MM.1S (cell line): ENCODE measurements around the gene TEP1.

Experiments used
- CTCF ChIP-seq: fragments of 300-600 bp; sonication (generic); IDR thresholded peaks from 2 replicates; pipeline ENCODE4 v1.5.1; 2016; ENCODE audit warnings: antibody characterized with exemption, low read length, mixed read lengths
- EZH2 ChIP-seq: fragments of 300-600 bp; sonication (generic); optimal IDR thresholded peaks from 2 replicates; pipeline ENCODE3; 2017; ENCODE audit warnings: low read depth, mild to moderate bottlenecking, antibody characterized with exemption, low read length, mixed read lengths
- EZH2phosphoT487 ChIP-seq: fragments of 300-600 bp; sonication (generic); IDR thresholded peaks from 2 replicates; pipeline ENCODE4 v1.6.1; 2018; ENCODE audit warnings: antibody characterized with exemption, low read length

DNA sequence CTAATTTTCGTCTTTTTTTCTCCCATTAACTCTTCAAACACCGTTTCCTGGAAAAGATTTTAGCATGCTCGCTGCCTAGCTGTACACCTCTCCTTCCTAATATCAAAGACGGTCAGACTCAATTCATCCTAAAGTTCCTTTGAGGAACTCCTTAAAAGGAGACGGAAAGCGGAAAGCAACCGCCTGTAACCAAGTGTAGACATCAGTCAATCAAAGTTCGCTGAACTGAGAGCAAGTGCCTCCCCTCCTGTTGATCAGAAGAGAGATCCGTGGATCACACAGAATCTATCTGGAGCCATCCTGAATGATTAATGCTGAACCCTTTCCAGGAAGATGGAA is 412 bp upstream of the TEP1 start:
- TF ChIP-seq CTCF: no peak
- TF ChIP-seq EZH2phosphoT487: no peak
- TF ChIP-seq EZH2: no peak
